ENCODE measurements around the gene MADCAM1. TPM values are rescaled to one million over a fixed set of nuclear protein-coding genes. Genes with fewer than 3 reads are reported as not detected.

Gene MADCAM1
- total and polyA plus RNA-seq, 10 of the 15 experiments (the other 5 are each of a cell fraction or from before 2014, with no cell fraction given), result 0.06 to 0.32 (median 0.31) TPM; not detected in 5

DNA sequence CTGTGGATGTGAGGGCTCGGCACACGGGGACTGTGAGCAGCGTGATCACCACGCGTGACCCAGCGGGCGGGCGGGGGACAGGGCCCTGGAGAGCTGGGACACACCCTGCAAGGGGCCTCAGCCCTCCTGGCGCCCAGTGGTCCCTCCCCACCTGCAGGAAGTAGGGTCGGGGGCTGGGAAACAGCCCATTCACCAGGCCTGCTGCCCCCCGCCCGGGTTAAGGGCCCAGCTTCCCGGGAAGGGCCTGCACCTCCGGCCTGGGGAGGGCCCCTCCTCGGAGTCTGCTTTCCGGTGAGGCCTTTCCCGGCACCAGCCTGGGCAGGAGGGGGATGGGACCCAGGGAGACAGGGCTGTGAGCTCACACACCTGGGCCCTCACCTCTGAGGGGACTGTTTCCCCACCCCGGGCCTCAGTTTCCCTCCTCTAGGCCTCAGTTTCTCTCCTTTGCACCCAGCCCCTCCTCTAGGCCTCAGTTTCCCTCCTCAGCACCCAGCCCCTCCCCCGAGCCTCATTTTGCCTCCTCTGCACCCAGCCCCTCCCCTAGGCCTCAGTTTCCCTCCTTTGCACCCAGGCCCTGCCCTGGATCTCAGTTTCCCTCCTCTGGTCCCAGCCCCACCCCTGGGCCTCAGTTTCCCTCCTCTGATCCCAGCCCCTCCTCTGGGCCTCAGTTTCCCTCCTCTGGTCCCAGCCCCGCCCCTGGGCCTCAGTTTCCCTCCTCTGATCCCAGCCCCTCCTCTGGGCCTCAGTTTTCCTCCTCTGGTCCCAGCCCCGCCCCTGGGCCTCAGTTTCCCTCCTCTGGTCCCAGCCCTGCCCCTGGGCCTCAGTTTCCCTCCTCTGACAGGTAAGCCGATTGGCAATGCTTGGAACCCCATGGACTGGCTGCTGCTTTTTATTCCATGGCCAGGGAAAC lies 1.9 kb upstream of the MADCAM1 start:
- H3K9me3 ChIP-seq (replicated peaks; ENCODE audit: control insufficient read depth, insufficient read depth, low read length), result no peaks in the 10 kb centered on the region; the same call in 2 of the 3 replicates
- CTCF ChIA-PET, result interaction anchor here (2.8 kb wide), 1 partner anchor 12 kb away, joined by 12 read pairs; no protein-coding TSS in a partner anchor
- no peak overlapping the region for H3K4me2 ChIP-seq (ENCODE audit: control insufficient read depth, insufficient read depth)
- intact Hi-C loops (cut with micrococcal nuclease; ENCODE audit: unreplicated experiment) (no loop called here), in situ Hi-C loops (cut with MboI) (no loop called here)
- H2AFZ ChIP-seq (ENCODE audit: control insufficient read depth, low read depth, low read length), result no peak overlapping the region
- ATAC-seq (no peak), FAIRE-seq (no peak), DNase-seq (ENCODE audit: low read depth, low spot score) (no peak)
- SMC1A ChIA-PET (ENCODE audit: uncharacterized antibody, unreplicated experiment), result no interaction called here
- RAD21 ChIA-PET (ENCODE audit: unreplicated experiment), result no interaction called here
- TF ChIP-seq PAX5 (IDR thresholded peaks at IDR 0.05; ENCODE audit: borderline replicate concordance, low read depth, low read length) (peak; percentile 33; the same call in 1 of the 2 replicates), BCL11A (IDR thresholded peaks at IDR 0.05; ENCODE audit: low read depth, low read length) (no peak), WRNIP1 (IDR thresholded peaks at IDR 0.05; ENCODE audit: borderline replicate concordance, low read depth, low read length) (no peak)
- TF ChIP-seq, protein P1, sequence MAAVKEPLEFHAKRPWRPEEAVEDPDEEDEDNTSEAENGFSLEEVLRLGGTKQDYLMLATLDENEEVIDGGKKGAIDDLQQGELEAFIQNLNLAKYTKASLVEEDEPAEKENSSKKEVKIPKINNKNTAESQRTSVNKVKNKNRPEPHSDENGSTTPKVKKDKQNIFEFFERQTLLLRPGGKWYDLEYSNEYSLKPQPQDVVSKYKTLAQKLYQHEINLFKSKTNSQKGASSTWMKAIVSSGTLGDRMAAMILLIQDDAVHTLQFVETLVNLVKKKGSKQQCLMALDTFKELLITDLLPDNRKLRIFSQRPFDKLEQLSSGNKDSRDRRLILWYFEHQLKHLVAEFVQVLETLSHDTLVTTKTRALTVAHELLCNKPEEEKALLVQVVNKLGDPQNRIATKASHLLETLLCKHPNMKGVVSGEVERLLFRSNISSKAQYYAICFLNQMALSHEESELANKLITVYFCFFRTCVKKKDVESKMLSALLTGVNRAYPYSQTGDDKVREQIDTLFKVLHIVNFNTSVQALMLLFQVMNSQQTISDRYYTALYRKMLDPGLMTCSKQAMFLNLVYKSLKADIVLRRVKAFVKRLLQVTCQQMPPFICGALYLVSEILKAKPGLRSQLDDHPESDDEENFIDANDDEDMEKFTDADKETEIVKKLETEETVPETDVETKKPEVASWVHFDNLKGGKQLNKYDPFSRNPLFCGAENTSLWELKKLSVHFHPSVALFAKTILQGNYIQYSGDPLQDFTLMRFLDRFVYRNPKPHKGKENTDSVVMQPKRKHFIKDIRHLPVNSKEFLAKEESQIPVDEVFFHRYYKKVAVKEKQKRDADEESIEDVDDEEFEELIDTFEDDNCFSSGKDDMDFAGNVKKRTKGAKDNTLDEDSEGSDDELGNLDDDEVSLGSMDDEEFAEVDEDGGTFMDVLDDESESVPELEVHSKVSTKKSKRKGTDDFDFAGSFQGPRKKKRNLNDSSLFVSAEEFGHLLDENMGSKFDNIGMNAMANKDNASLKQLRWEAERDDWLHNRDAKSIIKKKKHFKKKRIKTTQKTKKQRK (IDR thresholded peaks at IDR 0.05; ENCODE audit: low read depth, low read length), result no peak
- POLR2A ChIA-PET, result no interaction called here
- H3K27me3 ChIP-seq (replicated peaks in 1 of 2; ENCODE audit: control insufficient read depth in 2 of 2, insufficient read depth in 2 of 2, low read length in 1 of 2), result no peaks in the 10 kb centered on the region; a peak in 1 of 4 replicates
- H4K20me1 ChIP-seq (ENCODE audit: control insufficient read depth, insufficient read depth), result no peaks in the 10 kb centered on the region
- no peak overlapping the region for H3K4me3 ChIP-seq
- H3K27ac ChIP-seq (ENCODE audit: control insufficient read depth, insufficient read depth), result no peak overlapping the region
- no peaks in the 10 kb centered on the region for H3K36me3 ChIP-seq (ENCODE audit: control insufficient read depth in 2 of 2, insufficient read depth in 2 of 2, low read length in 1 of 2)
- no peaks in the 10 kb centered on the region for H3K79me2 ChIP-seq (ENCODE audit: control insufficient read depth, insufficient read depth, low read length)
- no peak overlapping the region for H3K9ac ChIP-seq (ENCODE audit: control insufficient read depth, insufficient read depth, low read length)
- WGBS (ENCODE audit: insufficient coverage, insufficient replicate concordance, low lambda C conversion rate, missing lambda C conversion rate), result 61% methylated on average over 16 of the region's 22 CpGs
- BruUV-seq (replicated peaks), result no TSS peak
- H3K4me1 ChIP-seq (ENCODE audit: control insufficient read depth, insufficient read depth, low read length), result no peaks in the 10 kb centered on the region; the same call in 1 of the 2 replicates
